ENCODE results near the gene PLEKHA6.
"Not testable (repeated sequence)": the region's sequence is repeated elsewhere in the genome, so short reads cannot be mapped to it uniquely, and the experiment has no call there.

PLEKHA6 gene

DNA sequence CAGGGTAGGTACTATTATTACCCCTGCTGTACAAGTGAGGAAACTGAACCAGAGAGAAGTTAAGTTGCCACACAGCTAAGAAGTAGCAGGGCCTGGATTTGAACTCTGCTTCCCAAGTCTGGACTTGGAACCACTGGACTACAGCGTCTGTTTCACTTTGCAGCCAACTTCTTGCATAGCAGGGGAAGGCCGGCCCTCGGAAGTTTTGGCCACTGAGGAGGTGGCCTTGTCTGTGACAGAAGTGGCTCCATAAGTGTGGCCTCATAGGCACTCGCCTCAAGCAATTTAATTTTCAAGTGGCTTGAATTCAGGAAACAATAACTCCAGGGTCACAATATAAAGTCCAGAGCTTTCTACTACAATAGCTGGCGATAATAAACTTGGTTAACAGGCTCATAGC is 41.4 kb downstream of the PLEKHA6 start:
- no peak overlapping the region for H3K4me3 ChIP-seq (ENCODE audit: low read length)
- no peak for DNase-seq (ENCODE audit: low read depth)
- TF ChIP-seq, protein P1, sequence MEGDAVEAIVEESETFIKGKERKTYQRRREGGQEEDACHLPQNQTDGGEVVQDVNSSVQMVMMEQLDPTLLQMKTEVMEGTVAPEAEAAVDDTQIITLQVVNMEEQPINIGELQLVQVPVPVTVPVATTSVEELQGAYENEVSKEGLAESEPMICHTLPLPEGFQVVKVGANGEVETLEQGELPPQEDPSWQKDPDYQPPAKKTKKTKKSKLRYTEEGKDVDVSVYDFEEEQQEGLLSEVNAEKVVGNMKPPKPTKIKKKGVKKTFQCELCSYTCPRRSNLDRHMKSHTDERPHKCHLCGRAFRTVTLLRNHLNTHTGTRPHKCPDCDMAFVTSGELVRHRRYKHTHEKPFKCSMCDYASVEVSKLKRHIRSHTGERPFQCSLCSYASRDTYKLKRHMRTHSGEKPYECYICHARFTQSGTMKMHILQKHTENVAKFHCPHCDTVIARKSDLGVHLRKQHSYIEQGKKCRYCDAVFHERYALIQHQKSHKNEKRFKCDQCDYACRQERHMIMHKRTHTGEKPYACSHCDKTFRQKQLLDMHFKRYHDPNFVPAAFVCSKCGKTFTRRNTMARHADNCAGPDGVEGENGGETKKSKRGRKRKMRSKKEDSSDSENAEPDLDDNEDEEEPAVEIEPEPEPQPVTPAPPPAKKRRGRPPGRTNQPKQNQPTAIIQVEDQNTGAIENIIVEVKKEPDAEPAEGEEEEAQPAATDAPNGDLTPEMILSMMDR (conservative IDR thresholded peaks at IDR 0.05; ENCODE audit: low read length), result no peak

DNA sequence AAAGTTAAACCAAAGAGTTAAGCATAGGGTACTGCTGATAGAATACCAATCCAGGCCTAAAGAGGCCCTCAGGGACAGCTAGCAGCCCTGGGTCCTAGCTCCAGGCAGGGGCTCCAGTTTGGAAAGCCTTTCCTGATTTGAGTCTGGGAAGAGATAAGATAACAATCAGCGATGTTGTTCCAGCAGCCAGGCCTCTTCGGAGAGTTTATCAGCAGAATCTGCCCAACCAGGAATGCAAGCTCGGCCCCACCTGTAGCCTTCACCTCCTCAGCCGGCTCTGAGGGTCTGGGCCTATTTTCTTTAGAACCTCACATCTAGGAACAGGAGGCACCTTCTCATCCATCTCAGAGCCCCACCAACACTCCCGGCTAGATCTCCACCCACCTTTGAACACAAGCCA is 42.6 kb downstream of the PLEKHA6 start:
- H3K4me3 ChIP-seq (ENCODE audit: low read length), result no peak overlapping the region
- TF ChIP-seq, protein P1 (conservative IDR thresholded peaks at IDR 0.05; ENCODE audit: low read length), result no peak
- DNase-seq (ENCODE audit: low read depth), result no peak

DNA sequence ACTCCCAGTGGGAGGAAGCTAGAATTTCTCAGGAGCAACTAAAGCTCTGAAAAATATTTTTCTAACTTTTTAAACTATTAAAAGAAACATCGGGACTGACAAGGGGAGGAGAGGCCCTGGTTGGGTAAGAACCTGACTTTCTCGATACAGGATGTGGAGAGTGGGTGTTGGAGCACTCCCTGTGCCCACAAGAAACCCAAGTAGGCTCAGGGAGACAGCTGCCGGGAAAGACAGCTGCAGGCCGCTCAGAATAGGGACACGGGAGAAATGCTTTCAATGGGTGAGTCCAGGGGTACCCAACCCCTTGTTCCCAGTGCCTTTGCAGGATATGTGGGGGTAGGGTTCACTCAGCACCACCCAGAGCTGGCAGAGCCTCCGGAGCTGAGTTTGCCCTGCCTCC is 43.6 kb downstream of the PLEKHA6 start:
- DNase-seq (ENCODE audit: low read depth), result no peak
- TF ChIP-seq, protein P1 (conservative IDR thresholded peaks at IDR 0.05; ENCODE audit: low read length), result no peak
- H3K4me3 ChIP-seq (ENCODE audit: low read length), result no peak overlapping the region

DNA sequence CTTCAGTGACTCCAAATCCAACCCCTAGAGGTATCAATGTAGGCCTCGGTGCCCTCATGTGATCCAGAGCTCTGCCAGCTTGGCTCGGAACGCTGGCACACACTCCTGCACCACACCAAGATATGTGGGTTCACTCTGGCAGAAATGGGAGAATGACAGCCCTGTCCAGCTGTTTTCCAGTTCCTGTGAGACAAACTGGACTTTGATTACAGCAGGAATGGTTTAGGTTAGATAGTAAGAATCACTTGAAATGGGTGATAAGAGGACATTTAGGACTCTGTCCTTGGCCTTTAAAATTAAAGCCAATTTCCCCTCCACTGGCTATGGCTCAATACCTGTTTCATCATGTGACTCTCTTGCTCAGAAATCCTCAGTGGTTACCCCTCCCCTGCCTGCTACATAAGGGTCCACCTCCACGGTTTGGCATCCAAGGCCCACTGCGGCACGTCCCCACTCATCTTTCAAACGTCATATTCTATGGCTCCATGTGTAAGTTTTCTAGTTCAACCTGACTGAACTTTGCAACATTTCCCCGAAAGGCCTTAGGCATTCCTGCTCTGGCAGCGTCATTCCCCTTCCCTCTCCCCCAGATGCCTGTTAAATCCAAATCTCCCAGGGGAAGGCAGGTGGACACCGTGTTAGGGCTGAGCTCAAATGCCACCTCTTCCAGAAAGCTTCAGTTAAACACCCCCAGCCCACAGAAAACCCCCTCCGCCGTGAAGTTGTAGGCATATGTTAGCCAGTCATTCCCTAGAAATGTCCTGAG is 44.7 kb downstream of the PLEKHA6 start:
- no peak for DNase-seq (ENCODE audit: low read depth)
- no peak overlapping the region for H3K4me3 ChIP-seq (ENCODE audit: low read length)
- TF ChIP-seq, protein P1 (conservative IDR thresholded peaks at IDR 0.05; ENCODE audit: low read length), result no peak

GRCh38 chr1:204314171-204314892 is 45.4 kb downstream of the PLEKHA6 start:
- H3K4me3 ChIP-seq (ENCODE audit: low read length), result no peak overlapping the region
- DNase-seq (ENCODE audit: low read depth), result no peak
- TF ChIP-seq, protein P1 (conservative IDR thresholded peaks at IDR 0.05; ENCODE audit: low read length), result no peak

- DNase-seq (ENCODE audit: low read depth), result no peak
- TF ChIP-seq, protein P1 (conservative IDR thresholded peaks at IDR 0.05; ENCODE audit: low read length), result no peak
- no peak overlapping the region for H3K4me3 ChIP-seq (ENCODE audit: low read length)
Measured at GRCh38 chr1:204313675-204314074, 46.1 kb downstream of the PLEKHA6 start.

DNA sequence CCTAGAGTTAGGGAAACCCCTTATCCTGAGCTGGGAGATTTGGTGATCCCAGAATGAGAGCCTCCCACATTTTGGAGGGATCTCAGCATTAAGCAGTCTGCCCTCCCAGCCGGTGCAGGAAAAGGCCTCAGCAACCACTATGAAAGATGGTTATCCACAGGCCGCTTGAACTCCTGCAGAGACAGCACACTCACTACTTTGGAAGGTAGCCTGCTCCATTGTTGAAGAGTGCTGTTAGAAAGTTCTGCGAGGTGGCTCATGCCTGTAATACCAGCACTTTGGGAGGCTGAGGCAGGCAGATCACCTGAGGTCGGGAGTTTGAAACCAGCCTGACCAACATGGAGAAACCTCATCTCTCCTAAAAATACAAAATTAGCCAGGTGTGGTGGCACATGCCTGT is 48.8 kb downstream of the PLEKHA6 start:
- not testable (repeated sequence) for DNase-seq (ENCODE audit: low read depth); H3K4me3 ChIP-seq (ENCODE audit: low read length)

Measured in AG10803 (cell line).